MM.1S (cell line): Measurements from ENCODE around the gene EHMT2.

Experiments used
- EZH2 ChIP-seq: fragments of 300-600 bp; sonication (generic); optimal IDR thresholded peaks from 2 replicates; pipeline ENCODE3; 2017; ENCODE audit warnings: low read depth, mild to moderate bottlenecking, antibody characterized with exemption, low read length, mixed read lengths
- EZH2phosphoT487 ChIP-seq: fragments of 300-600 bp; sonication (generic); IDR thresholded peaks from 2 replicates; pipeline ENCODE4 v1.6.1; 2018; ENCODE audit warnings: antibody characterized with exemption, low read length
- TF ChIP-seq, protein P1 (sequence below): fragments of 300-600 bp; sonication (generic); IDR thresholded peaks from 2 replicates; pipeline ENCODE4 v1.5.1; 2016; ENCODE audit warnings: antibody characterized with exemption, low read length, mixed read lengths

- TF ChIP-seq, protein P1, sequence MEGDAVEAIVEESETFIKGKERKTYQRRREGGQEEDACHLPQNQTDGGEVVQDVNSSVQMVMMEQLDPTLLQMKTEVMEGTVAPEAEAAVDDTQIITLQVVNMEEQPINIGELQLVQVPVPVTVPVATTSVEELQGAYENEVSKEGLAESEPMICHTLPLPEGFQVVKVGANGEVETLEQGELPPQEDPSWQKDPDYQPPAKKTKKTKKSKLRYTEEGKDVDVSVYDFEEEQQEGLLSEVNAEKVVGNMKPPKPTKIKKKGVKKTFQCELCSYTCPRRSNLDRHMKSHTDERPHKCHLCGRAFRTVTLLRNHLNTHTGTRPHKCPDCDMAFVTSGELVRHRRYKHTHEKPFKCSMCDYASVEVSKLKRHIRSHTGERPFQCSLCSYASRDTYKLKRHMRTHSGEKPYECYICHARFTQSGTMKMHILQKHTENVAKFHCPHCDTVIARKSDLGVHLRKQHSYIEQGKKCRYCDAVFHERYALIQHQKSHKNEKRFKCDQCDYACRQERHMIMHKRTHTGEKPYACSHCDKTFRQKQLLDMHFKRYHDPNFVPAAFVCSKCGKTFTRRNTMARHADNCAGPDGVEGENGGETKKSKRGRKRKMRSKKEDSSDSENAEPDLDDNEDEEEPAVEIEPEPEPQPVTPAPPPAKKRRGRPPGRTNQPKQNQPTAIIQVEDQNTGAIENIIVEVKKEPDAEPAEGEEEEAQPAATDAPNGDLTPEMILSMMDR, result no peak
- TF ChIP-seq EZH2 (no peak), EZH2phosphoT487 (no peak)
Observed at GRCh38 chr6:31897612-31898382, at the start of gene EHMT2.
